Karpas-422 (cell line): ENCODE measurements around the gene ZDHHC7. TPM values are rescaled to one million over a fixed set of nuclear protein-coding genes. Genes with fewer than 3 reads are reported as not detected.
"Not testable (repeated sequence)": the region's sequence is repeated elsewhere in the genome, so short reads cannot be mapped to it uniquely, and the experiment has no call there.

ENCODE experiments used
- DNase-seq: peaks from one replicate; pipeline ENCODE4 v3.0.0-alpha.2; 2015
- H2AFZ ChIP-seq: fragments of 200-600 bp; sonication (generic); 2 replicates; pipeline ENCODE4 v1.6.1; 2014; ENCODE audit warnings: antibody characterized with exemption, low read length, mixed read lengths
- H3K27ac ChIP-seq: fragments of 200-600 bp; sonication (generic); 2 replicates; pipeline ENCODE4 v1.5.1; 2014; ENCODE audit warnings: mild to moderate bottlenecking, low read length, moderate library complexity
- H3K27me3 ChIP-seq: fragments of 200-600 bp; sonication (generic); 2 replicates; pipeline ENCODE4 v1.6.1; 2014; ENCODE audit warnings: low read length, mixed read lengths
- H3K36me3 ChIP-seq: fragments of 200-600 bp; sonication (generic); 2 replicates; pipeline ENCODE4 v1.6.1; 2014; ENCODE audit warnings: low read length, mixed read lengths; ENCODE audit not compliant: insufficient read depth
- H3K4me1 ChIP-seq: fragments of 200-600 bp; sonication (generic); 2 replicates; pipeline ENCODE4 v1.6.1; 2014; ENCODE audit warnings: mild to moderate bottlenecking, low read length, mixed read lengths
- H3K4me2 ChIP-seq: fragments of 200-600 bp; sonication (generic); 2 replicates; pipeline ENCODE4 v1.6.1; 2014; ENCODE audit warnings: low read length, low read depth, mild to moderate bottlenecking; ENCODE audit not compliant: poor library complexity, severe bottlenecking
- H3K4me3 ChIP-seq: fragments of 200-600 bp; sonication (generic); 2 replicates; pipeline ENCODE4 v1.5.1; 2014; ENCODE audit warnings: mild to moderate bottlenecking, antibody characterized with exemption, low read length, mixed read lengths
- H3K79me2 ChIP-seq: fragments of 200-600 bp; sonication (generic); 2 replicates; pipeline ENCODE4 v1.6.1; 2014; ENCODE audit warnings: mild to moderate bottlenecking, low read length, mixed read lengths
- H3K9ac ChIP-seq: fragments of 200-600 bp; sonication (generic); 2 replicates; pipeline ENCODE4 v1.6.0; 2014; ENCODE audit warnings: low read length
- H3K9me2 ChIP-seq: fragments of 200-600 bp; sonication (generic), shearing (Covaris generic); replicated peaks from 2 replicates; pipeline ENCODE4 v1.6.0; 2014; ENCODE audit warnings: mild to moderate bottlenecking, low read length, moderate library complexity; ENCODE audit not compliant: insufficient read depth
- H3K9me3 ChIP-seq: fragments of 300-700, 200-600 bp; sonication (generic); 2 replicates; pipeline ENCODE4 v1.6.1; 2014; ENCODE audit warnings: low read length, mixed read lengths
- H4K20me1 ChIP-seq: fragments of 200-600 bp; sonication (generic); 2 replicates; pipeline ENCODE4 v1.6.1; 2014; ENCODE audit warnings: mild to moderate bottlenecking, antibody characterized with exemption, low read length, low read depth; ENCODE audit not compliant: insufficient read depth
- total RNA-seq: library from RNA; depleted of rRNA; stranded (reverse); fragments of >200 nt; shearing (Covaris generic); gene quantifications from 2 replicates; pipeline ENCODE4 v1.2.3, GENCODE V29; 2014; ENCODE audit warnings: low replicate concordance

ZDHHC7 gene
- total RNA-seq, 1 experiment from 2014 or later, result 22.5 TPM

- H3K79me2 ChIP-seq, H4K20me1 ChIP-seq, H3K9me3 ChIP-seq, H2AFZ ChIP-seq, H3K27me3 ChIP-seq, H3K4me3 ChIP-seq, H3K9me2 ChIP-seq, H3K9ac ChIP-seq, H3K36me3 ChIP-seq, DNase-seq, H3K27ac ChIP-seq, H3K4me2 ChIP-seq: not testable (repeated sequence)
- H3K4me1 ChIP-seq, result peaks cover 33% of the 10 kb centered on the region
Measured at GRCh38 chr16:85054321-85054720, 43.0 kb upstream of the ZDHHC7 start.

- H4K20me1 ChIP-seq, result peaks cover 6% of the 10 kb centered on the region; the same call in 1 of the 2 replicates
- no peak overlapping the region for H2AFZ ChIP-seq
- H3K4me3 ChIP-seq, result no peak overlapping the region
- peaks cover 21% of the 10 kb centered on the region for H3K4me1 ChIP-seq
- no peak overlapping the region for H3K9ac ChIP-seq
- DNase-seq, result no peak
- no peaks in the 10 kb centered on the region for H3K27me3 ChIP-seq
- H3K27ac ChIP-seq, result no peak overlapping the region
- H3K79me2 ChIP-seq, result no peaks in the 10 kb centered on the region
- no peaks in the 10 kb centered on the region for H3K36me3 ChIP-seq
- H3K9me3 ChIP-seq, result no peaks in the 10 kb centered on the region
- no peaks in the 10 kb centered on the region for H3K9me2 ChIP-seq
- H3K4me2 ChIP-seq, result no peak overlapping the region
Measured at GRCh38 chr16:85052536-85052935, 41.2 kb upstream of the ZDHHC7 start.

- no peak overlapping the region for H3K4me2 ChIP-seq
- no peak overlapping the region for H2AFZ ChIP-seq
- no peak overlapping the region for H3K27ac ChIP-seq
- peaks cover 12% of the 10 kb centered on the region for H3K4me1 ChIP-seq
- H3K4me3 ChIP-seq, result no peak overlapping the region
- H3K79me2 ChIP-seq, result no peaks in the 10 kb centered on the region
- no peaks in the 10 kb centered on the region for H3K9me2 ChIP-seq
- no peak overlapping the region for H3K9ac ChIP-seq
- H4K20me1 ChIP-seq, result peaks cover 6% of the 10 kb centered on the region; the same call in 1 of the 2 replicates
- no peaks in the 10 kb centered on the region for H3K36me3 ChIP-seq
- no peaks in the 10 kb centered on the region for H3K27me3 ChIP-seq
- no peaks in the 10 kb centered on the region for H3K9me3 ChIP-seq
- DNase-seq, result no peak
Measured at GRCh38 chr16:85051683-85052082, 40.3 kb upstream of the ZDHHC7 start.

GRCh38 chr16:85051067-85051581, 39.8 kb upstream of the ZDHHC7 start:
- Histone ChIP-seq H3K9ac (no peak overlapping the region), H3K36me3 (no peaks in the 10 kb centered on the region), H3K9me2 (no peaks in the 10 kb centered on the region), H3K27ac (no peak overlapping the region), H2AFZ (no peak overlapping the region), H3K9me3 (no peaks in the 10 kb centered on the region), H4K20me1 (peaks cover 6% of the 10 kb centered on the region; the same call in 1 of the 2 replicates), H3K4me2 (no peak overlapping the region), H3K4me3 (no peak overlapping the region), H3K79me2 (no peaks in the 10 kb centered on the region), H3K27me3 (no peaks in the 10 kb centered on the region), H3K4me1 (peaks cover 12% of the 10 kb centered on the region)
- DNase-seq, result no peak

GRCh38 chr16:85049706-85050305, 38.5 kb upstream of the ZDHHC7 start:
- no peak for DNase-seq
- no peaks in the 10 kb centered on the region for H3K36me3 ChIP-seq
- H3K27ac ChIP-seq, result no peak overlapping the region
- H3K4me2 ChIP-seq, result no peak overlapping the region
- no peaks in the 10 kb centered on the region for H3K27me3 ChIP-seq
- no peaks in the 10 kb centered on the region for H3K79me2 ChIP-seq
- H3K4me1 ChIP-seq, result no peaks in the 10 kb centered on the region
- H2AFZ ChIP-seq, result no peak overlapping the region
- H3K9me3 ChIP-seq, result no peaks in the 10 kb centered on the region
- H3K9ac ChIP-seq, result no peak overlapping the region
- H4K20me1 ChIP-seq, result no peaks in the 10 kb centered on the region; the same call in 1 of the 2 replicates
- H3K9me2 ChIP-seq, result no peaks in the 10 kb centered on the region
- no peak overlapping the region for H3K4me3 ChIP-seq

GRCh38 chr16:85048921-85049562, 37.7 kb upstream of the ZDHHC7 start:
- no peak for DNase-seq
- H3K27me3 ChIP-seq, result no peaks in the 10 kb centered on the region
- H3K4me2 ChIP-seq, result no peak overlapping the region
- H3K79me2 ChIP-seq, result no peaks in the 10 kb centered on the region
- no peaks in the 10 kb centered on the region for H3K36me3 ChIP-seq
- H4K20me1 ChIP-seq, result no peaks in the 10 kb centered on the region; the same call in 1 of the 2 replicates
- no peak overlapping the region for H3K4me3 ChIP-seq
- H3K27ac ChIP-seq, result no peak overlapping the region
- no peak overlapping the region for H3K9ac ChIP-seq
- no peak overlapping the region for H2AFZ ChIP-seq
- no peaks in the 10 kb centered on the region for H3K9me2 ChIP-seq
- no peaks in the 10 kb centered on the region for H3K9me3 ChIP-seq
- no peaks in the 10 kb centered on the region for H3K4me1 ChIP-seq

- H4K20me1 ChIP-seq, result no peaks in the 10 kb centered on the region; the same call in 1 of the 2 replicates
- H3K4me1 ChIP-seq, result no peaks in the 10 kb centered on the region
- no peak overlapping the region for H3K9ac ChIP-seq
- H3K4me3 ChIP-seq, result no peak overlapping the region
- H2AFZ ChIP-seq, result no peak overlapping the region
- no peaks in the 10 kb centered on the region for H3K36me3 ChIP-seq
- H3K4me2 ChIP-seq, result no peak overlapping the region
- no peaks in the 10 kb centered on the region for H3K9me3 ChIP-seq
- no peak overlapping the region for H3K27ac ChIP-seq
- H3K9me2 ChIP-seq, result no peaks in the 10 kb centered on the region
- H3K79me2 ChIP-seq, result no peaks in the 10 kb centered on the region
- DNase-seq, result no peak
- H3K27me3 ChIP-seq, result no peaks in the 10 kb centered on the region
Measured at GRCh38 chr16:85047867-85048455, 36.6 kb upstream of the ZDHHC7 start.
